Measurements from ENCODE around the gene CFAP91.

Gene CFAP91

GRCh38 chr3:119702530-119703527 is at the start of gene CFAP91:
Gene CFAP91, plus strand, starts transcription at chr3:119703022. Its CDS starts 77 bp downstream, at chr3:119703099.
- DNase-seq (ENCODE audit: low read depth, low spot score) = peak; percentile 25

GRCh38 chr3:119653876-119654275 is 48.9 kb upstream of the CFAP91 start:
- DNase-seq (ENCODE audit: low read depth, low spot score) = no peak

- DNase-seq (ENCODE audit: low read depth, low spot score) = no peak
These were observed 44.7 kb upstream of the CFAP91 start for GRCh38 chr3:119657887-119658702.

GRCh38 chr3:119658994-119659393 is 43.8 kb upstream of the CFAP91 start:
- no peak for DNase-seq (ENCODE audit: low read depth, low spot score)

GRCh38 chr3:119659606-119660291 is 43.1 kb upstream of the CFAP91 start:
- DNase-seq (ENCODE audit: low read depth, low spot score) = no peak

GRCh38 chr3:119660474-119661440 is 42.1 kb upstream of the CFAP91 start, which contains the start of gene POPDC2:
Gene POPDC2, minus strand, starts transcription at chr3:119660589. Its CDS starts 166 bp downstream, at chr3:119660423.
- no peak for DNase-seq (ENCODE audit: low read depth, low spot score)

- no peak for DNase-seq (ENCODE audit: low read depth, low spot score)
These were observed 40.0 kb upstream of the CFAP91 start for GRCh38 chr3:119662604-119663373.

- DNase-seq (ENCODE audit: low read depth, low spot score) = no peak
These were observed 38.9 kb upstream of the CFAP91 start for GRCh38 chr3:119663885-119664284.

GRCh38 chr3:119664370-119664769 is 38.5 kb upstream of the CFAP91 start:
- DNase-seq (ENCODE audit: low read depth, low spot score) = no peak

- DNase-seq (ENCODE audit: low read depth, low spot score) = no peak
These were observed 37.9 kb upstream of the CFAP91 start for GRCh38 chr3:119664850-119665379.

GRCh38 chr3:119665954-119666559 is 36.8 kb upstream of the CFAP91 start:
- DNase-seq (ENCODE audit: low read depth, low spot score) = no peak

GRCh38 chr3:119669906-119670570 is 32.8 kb upstream of the CFAP91 start:
- no peak for DNase-seq (ENCODE audit: low read depth, low spot score)

GRCh38 chr3:119672776-119673175 is 30.0 kb upstream of the CFAP91 start:
- no peak for DNase-seq (ENCODE audit: low read depth, low spot score)

- no peak for DNase-seq (ENCODE audit: low read depth, low spot score)
These were observed 28.9 kb upstream of the CFAP91 start for GRCh38 chr3:119673875-119674274.

GRCh38 chr3:119675188-119675874 is 27.5 kb upstream of the CFAP91 start:
- no peak for DNase-seq (ENCODE audit: low read depth, low spot score)

GRCh38 chr3:119676020-119676419 is 26.8 kb upstream of the CFAP91 start:
- no peak for DNase-seq (ENCODE audit: low read depth, low spot score)

- DNase-seq (ENCODE audit: low read depth, low spot score) = peak; percentile 81
These were observed 25.8 kb upstream of the CFAP91 start, which contains the start of gene COX17 for GRCh38 chr3:119676771-119677640. Gene COX17, minus strand, starts transcription at chr3:119677406. Its CDS starts 96 bp downstream, at chr3:119677310.

Data from activated naive CD8-positive, alpha-beta T cell treated with anti-CD3 and anti-CD28 coated beads, Interleukin-2, amount 50 U/mL, for 16 hours (primary cell).